ENCODE results near the gene SEMA4D.

DNA sequence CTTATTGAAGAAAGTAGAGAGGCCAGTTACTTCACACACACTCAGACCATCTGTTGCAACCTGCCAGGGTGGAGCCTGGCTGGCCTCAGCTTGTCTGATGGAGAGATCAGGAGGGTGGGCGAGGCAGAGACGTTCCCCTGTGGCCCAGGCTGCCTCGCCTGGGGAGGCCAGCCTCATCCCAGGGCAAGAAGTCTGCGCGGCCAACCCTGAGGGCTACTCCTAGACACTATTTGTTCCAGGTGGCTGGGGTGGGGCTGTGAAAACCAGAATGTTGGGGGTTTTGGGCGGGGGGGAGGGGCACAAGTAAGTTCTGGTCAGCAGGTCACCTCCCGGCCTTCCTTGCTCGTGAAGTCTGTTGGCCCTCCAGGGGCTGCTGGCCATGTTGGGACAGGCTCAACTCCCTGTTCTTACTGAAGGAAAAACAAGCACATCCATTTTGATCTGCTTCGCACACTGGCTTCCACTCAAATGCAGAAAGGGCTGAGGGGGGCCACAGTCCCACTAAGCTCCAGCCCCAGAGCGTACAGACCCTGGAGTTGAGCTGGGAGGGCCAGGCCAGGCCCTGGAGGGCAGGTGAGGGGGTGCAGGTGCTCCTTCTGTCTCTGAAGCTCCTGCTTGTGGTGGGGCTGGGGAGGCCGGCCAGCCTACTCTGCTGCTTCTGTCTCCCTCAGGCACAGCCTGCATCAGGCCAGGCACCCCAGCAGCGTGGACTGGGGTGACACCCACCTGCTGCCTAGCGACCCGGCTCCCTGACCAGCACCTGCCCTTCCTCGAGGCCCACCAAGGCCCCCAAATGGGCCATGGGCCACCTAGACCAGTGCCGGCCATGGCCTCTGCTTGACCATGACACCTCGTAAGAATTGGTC lies 133.0 kb downstream of the SEMA4D start:
- TF ChIP-seq POLR2A (IDR thresholded peaks at IDR 0.05; ENCODE audit: low read depth, low read length) (no peak), POLR2AphosphoS5 (IDR thresholded peaks at IDR 0.05; ENCODE audit: low read depth, low read length) (no peak)

Data from GM12892 (cell line).